ENCODE measurements around the gene PC.
A peak's percentile ranks its signal among the peaks of the same experiment; 100 is the strongest.

PC gene

GRCh38 chr11:66978229-66978628, 20.0 kb upstream of the PC start:
- no peak for TF ChIP-seq CTCF (conservative IDR thresholded peaks at IDR 0.05; ENCODE audit: low read depth, low read length)
- DNase-seq (ENCODE audit: low read depth): no peak
- H3K4me3 ChIP-seq (ENCODE audit: low read length): no peak overlapping the region

GRCh38 chr11:66976925-66977324, 18.7 kb upstream of the PC start:
- no peak for TF ChIP-seq CTCF (conservative IDR thresholded peaks at IDR 0.05; ENCODE audit: low read depth, low read length)
- no peak overlapping the region for H3K4me3 ChIP-seq (ENCODE audit: low read length)
- no peak for DNase-seq (ENCODE audit: low read depth)

- peak; percentile 89 for TF ChIP-seq CTCF (conservative IDR thresholded peaks at IDR 0.05; ENCODE audit: low read depth, low read length)
- no peak overlapping the region for H3K4me3 ChIP-seq (ENCODE audit: low read length)
- no peak for DNase-seq (ENCODE audit: low read depth)
Measured at GRCh38 chr11:66976028-66976467, 17.9 kb upstream of the PC start.

GRCh38 chr11:66975405-66976027, 17.3 kb upstream of the PC start:
- no peak for DNase-seq (ENCODE audit: low read depth)
- no peak for TF ChIP-seq CTCF (conservative IDR thresholded peaks at IDR 0.05; ENCODE audit: low read depth, low read length)
- H3K4me3 ChIP-seq (ENCODE audit: low read length): no peak overlapping the region

GRCh38 chr11:66974724-66975404, 16.7 kb upstream of the PC start, which contains the start of gene C11orf86:
Gene C11orf86 (plus strand): TSS chr11:66975304. CDS start chr11:66975363, 59 bp downstream.
- TF ChIP-seq CTCF (conservative IDR thresholded peaks at IDR 0.05; ENCODE audit: low read depth, low read length): no peak
- DNase-seq (ENCODE audit: low read depth): no peak
- no peak within 1 kb of the TSS for H3K4me3 ChIP-seq (ENCODE audit: low read length)

- no peak for DNase-seq (ENCODE audit: low read depth)
- TF ChIP-seq CTCF (conservative IDR thresholded peaks at IDR 0.05; ENCODE audit: low read depth, low read length): no peak
- no peak overlapping the region for H3K4me3 ChIP-seq (ENCODE audit: low read length)
Measured at GRCh38 chr11:66973956-66974580, 15.9 kb upstream of the PC start.

Measured in retinal pigment epithelial cell (primary cell).